Smooth muscle cell (in vitro differentiated cells): Measurements from ENCODE around the gene PDXDC1. TPM values are rescaled to one million over a fixed set of nuclear protein-coding genes. Genes with fewer than 3 reads are reported as not detected.

Experiments
- DNase-seq: peaks from one replicate; lab custom pipeline; 2025; ENCODE audit not compliant: unreplicated experiment; lab: John Stamatoyannopoulos, UW
- H2AFZ ChIP-seq: fragments of 200-600 bp; sonication (generic); 2 replicates; pipeline ENCODE4 v1.6.0; 2016; ENCODE audit warnings: antibody characterized with exemption, low read depth, mild to moderate bottlenecking
- H3F3A ChIP-seq: fragments of 200-600 bp; sonication (generic); 2 replicates; pipeline ENCODE4 v1.6.0; 2017; ENCODE audit warnings: antibody characterized with exemption, low read depth
- H3K27ac ChIP-seq: fragments of 200-600 bp; sonication (generic); 2 replicates; pipeline ENCODE4 v1.5.1; 2016; ENCODE audit warnings: low read depth, mild to moderate bottlenecking
- H3K27me3 ChIP-seq: fragments of 200-600 bp; sonication (generic); 2 replicates; pipeline ENCODE4 v1.6.1; 2016; ENCODE audit warnings: low read depth, mild to moderate bottlenecking
- H3K36me3 ChIP-seq: fragments of 200-600 bp; sonication (generic); 2 replicates; pipeline ENCODE4 v1.5.1; 2016; ENCODE audit warnings: low read depth
- H3K4me1 ChIP-seq: fragments of 200-600 bp; sonication (generic); 2 replicates; pipeline ENCODE4 v1.5.1; 2016; ENCODE audit warnings: low read depth
- H3K4me2 ChIP-seq: fragments of 200-600 bp; sonication (generic); 2 replicates; pipeline ENCODE4 v1.6.0; 2016; ENCODE audit warnings: mild to moderate bottlenecking
- H3K4me3 ChIP-seq: fragments of 200-600 bp; sonication (generic); 2 replicates; pipeline ENCODE4 v1.5.1; 2016; ENCODE audit warnings: mild to moderate bottlenecking
- H3K79me2 ChIP-seq: fragments of 200-600 bp; sonication (generic); 2 replicates; pipeline ENCODE4 v1.6.0; 2016; ENCODE audit warnings: low read depth, mild to moderate bottlenecking
- H3K9ac ChIP-seq: fragments of 200-600 bp; sonication (generic); 2 replicates; pipeline ENCODE4 v1.6.0; 2016; ENCODE audit warnings: low read depth
- H3K9me3 ChIP-seq: fragments of 200-600 bp; sonication (generic); replicated peaks from 2 replicates; pipeline ENCODE4 v1.5.1; 2016; ENCODE audit warnings: low read depth
- H4K20me1 ChIP-seq: fragments of 200-600 bp; sonication (generic); 2 replicates; pipeline ENCODE4 v1.6.0; 2016; ENCODE audit warnings: low read depth
- CTCF ChIP-seq: fragments of 200-600 bp; sonication (generic); IDR thresholded peaks from 2 replicates; pipeline ENCODE4 v1.5.1; 2017; ENCODE audit warnings: borderline replicate concordance, mild to moderate bottlenecking, antibody characterized with exemption; ENCODE audit not compliant: insufficient read depth, poor library complexity, severe bottlenecking
- WGBS: methylation state at CpG from one replicate; pipeline ENCODE4 v1.1.7; 2016; ENCODE audit warnings: low lambda C conversion rate; 5-methylcytosine and 5-hydroxymethylcytosine counted together
- polyA plus RNA-seq: library from polyadenylated mRNA; unstranded; fragments of >200 nt; fragmentation: Nextera tagmentation; extraction: Ambion mirVana; gene quantifications from 2 replicates; pipeline ENCODE4 v1.2.1, GENCODE V29; 2016
- total RNA-seq: library from RNA; depleted of rRNA; stranded (reverse); fragments of >200 nt; gene quantifications from 2 replicates; pipeline ENCODE4 v1.2.3, GENCODE V29; 2014

Gene PDXDC1
- total and polyA plus RNA-seq, 2 experiments from 2014 or later, result 102 to 113 TPM

DNA sequence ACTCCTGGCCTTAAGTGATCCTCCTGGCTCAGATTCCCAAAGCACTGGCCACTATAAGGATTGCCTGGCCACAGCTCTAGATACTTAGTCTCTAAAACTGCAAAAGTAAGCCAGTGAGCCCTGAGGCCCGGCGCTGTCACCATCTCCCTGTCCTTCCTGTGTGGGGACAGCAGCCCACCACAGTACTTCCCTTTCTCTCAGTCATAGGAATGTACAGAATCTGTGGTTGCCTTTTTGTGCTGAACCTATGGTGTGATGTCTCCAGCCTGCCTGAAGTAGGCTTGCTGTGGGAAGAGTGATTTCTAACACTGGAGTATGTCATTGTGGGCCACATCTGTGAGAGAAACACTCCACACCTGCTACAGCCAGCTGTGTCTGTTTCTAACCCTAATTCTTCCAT lies 56.4 kb downstream of the PDXDC1 start:
- Histone ChIP-seq H3F3A (peaks cover 15% of the 10 kb centered on the region), H3K9me3 (no peaks in the 10 kb centered on the region), H3K27me3 (no peaks in the 10 kb centered on the region), H3K79me2 (peaks cover 9% of the 10 kb centered on the region), H3K36me3 (peaks cover 30% of the 10 kb centered on the region), H3K4me1 (no peaks in the 10 kb centered on the region), H3K27ac (no peak overlapping the region), H2AFZ (no peak overlapping the region), H3K9ac (no peak overlapping the region), H3K4me2 (no peak overlapping the region), H4K20me1 (peaks cover 51% of the 10 kb centered on the region), H3K4me3 (no peak overlapping the region)
- TF ChIP-seq CTCF, result no peak
- 100% methylated on average over 2 of the region's 2 CpGs for WGBS
- no peak for DNase-seq

DNA sequence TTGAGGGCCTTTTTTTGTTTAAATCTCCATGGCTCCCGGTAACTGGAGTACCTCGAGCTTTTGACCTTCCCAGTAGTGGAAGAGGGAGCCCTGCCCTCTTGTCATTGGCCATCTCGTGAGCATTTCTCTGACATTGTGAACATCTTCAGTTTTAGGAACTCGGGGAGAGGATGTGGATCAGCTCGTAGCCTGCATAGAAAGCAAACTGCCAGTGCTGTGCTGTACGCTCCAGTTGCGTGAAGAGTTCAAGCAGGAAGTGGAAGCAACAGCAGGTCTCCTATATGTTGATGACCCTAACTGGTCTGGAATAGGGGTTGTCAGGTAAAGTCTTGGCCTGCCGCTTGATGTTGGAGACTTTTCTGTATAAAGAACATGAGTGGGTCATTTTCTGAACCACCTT lies 56.8 kb downstream of the PDXDC1 start:
- no peak for DNase-seq
- H3K4me3 ChIP-seq, result no peak overlapping the region
- no peaks in the 10 kb centered on the region for H3K9me3 ChIP-seq
- H3K9ac ChIP-seq, result no peak overlapping the region
- no peak for TF ChIP-seq CTCF
- H3K4me2 ChIP-seq, result no peak overlapping the region
- WGBS, result 98% methylated on average over 8 of the region's 8 CpGs
- H3K27me3 ChIP-seq, result no peaks in the 10 kb centered on the region
- no peak overlapping the region for H3K27ac ChIP-seq
- H3K36me3 ChIP-seq, result peaks cover 34% of the 10 kb centered on the region
- H3K4me1 ChIP-seq, result no peaks in the 10 kb centered on the region
- H4K20me1 ChIP-seq, result peaks cover 48% of the 10 kb centered on the region
- no peak overlapping the region for H2AFZ ChIP-seq
- H3F3A ChIP-seq, result peaks cover 16% of the 10 kb centered on the region
- peaks cover 5% of the 10 kb centered on the region for H3K79me2 ChIP-seq

GRCh38 chr16:15032547-15033308 lies 57.9 kb downstream of the PDXDC1 start:
- Histone ChIP-seq H3K27ac (no peak overlapping the region), H3K9ac (no peak overlapping the region), H2AFZ (no peak overlapping the region), H3K9me3 (no peaks in the 10 kb centered on the region), H3K79me2 (no peaks in the 10 kb centered on the region), H3K4me3 (no peak overlapping the region), H3K36me3 (peaks cover 45% of the 10 kb centered on the region), H3K27me3 (no peaks in the 10 kb centered on the region), H3K4me2 (no peak overlapping the region), H3F3A (peaks cover 17% of the 10 kb centered on the region), H3K4me1 (no peaks in the 10 kb centered on the region), H4K20me1 (peaks cover 49% of the 10 kb centered on the region)
- DNase-seq, result no peak
- 94% methylated on average over 13 of the region's 13 CpGs for WGBS
- TF ChIP-seq CTCF, result no peak

- 94% methylated on average over 14 of the region's 14 CpGs for WGBS
- Histone ChIP-seq H3K36me3 (peaks cover 49% of the 10 kb centered on the region), H3K79me2 (no peaks in the 10 kb centered on the region), H3K9me3 (no peaks in the 10 kb centered on the region), H3K4me1 (no peaks in the 10 kb centered on the region), H3K9ac (no peak overlapping the region), H3K4me2 (no peak overlapping the region), H2AFZ (no peak overlapping the region), H3K4me3 (no peak overlapping the region), H3F3A (peaks cover 21% of the 10 kb centered on the region), H3K27ac (no peak overlapping the region), H3K27me3 (no peaks in the 10 kb centered on the region), H4K20me1 (peaks cover 46% of the 10 kb centered on the region)
- TF ChIP-seq CTCF, result no peak
- DNase-seq, result no peak
Observed at GRCh38 chr16:15033309-15033707, 58.5 kb downstream of the PDXDC1 start.
